CD14-positive monocyte (primary cell): Measurements from ENCODE around the gene RHOT2. TPM values are rescaled to one million over a fixed set of nuclear protein-coding genes. Genes with fewer than 3 reads are reported as not detected.

Source experiments
- DNase-seq, 3 donors: peaks; one replicate each; pipeline ENCODE4 v3.0.0-alpha.2; 2011 to 2022
- H2AFZ ChIP-seq: 2 replicates; pipeline ENCODE4 v1.6.0; 2012; ENCODE audit warnings: mild to moderate bottlenecking, low read depth, low read length, inconsistent platforms; ENCODE audit not compliant: insufficient read depth, poor library complexity, severe bottlenecking
- H3K27ac ChIP-seq, 2 donors: 1 replicate in 1 of 2; 2 replicates in 1 of 2; pipeline ENCODE4 v1.5.1; 2012 to 2013; ENCODE audit warnings: low read length in 2 of 2, control low read depth in 1 of 2, inconsistent platforms in 1 of 2, low read depth in 1 of 2, mild to moderate bottlenecking in 1 of 2
- H3K27me3 ChIP-seq, 2 donors: one replicate each; pipeline versions ENCODE4 v1.6.0 to v1.6.1; 2011 to 2013; ENCODE audit warnings: low read length in 2 of 2; ENCODE audit not compliant: control insufficient read depth in 2 of 2, insufficient read depth in 2 of 2
- H3K36me3 ChIP-seq, 2 donors: replicated peaks in 1 of 2; 1 replicate in 1 of 2; 2 replicates in 1 of 2; pipeline versions ENCODE4 v1.5.1 to v1.6.1; 2012 to 2013; ENCODE audit warnings: low read length in 2 of 2, control low read depth in 1 of 2, inconsistent platforms in 1 of 2, mild to moderate bottlenecking in 1 of 2; ENCODE audit not compliant: insufficient read depth in 2 of 2, control insufficient read depth in 1 of 2
- H3K4me1 ChIP-seq, 2 donors: 1 replicate in 1 of 2; 2 replicates in 1 of 2; pipeline versions ENCODE4 v1.5.1 to v1.6.1; 2012 to 2013; ENCODE audit warnings: low read length in 2 of 2, control low read depth in 1 of 2, inconsistent platforms in 1 of 2, mild to moderate bottlenecking in 1 of 2, moderate library complexity in 1 of 2; ENCODE audit not compliant: insufficient read depth in 2 of 2, control insufficient read depth in 1 of 2
- H3K4me2 ChIP-seq: replicated peaks from 2 replicates; pipeline ENCODE3; 2012; ENCODE audit warnings: low read length, moderate library complexity, mild to moderate bottlenecking; ENCODE audit not compliant: poor library complexity, severe bottlenecking; ENCODE audit errors: extremely low read depth
- H3K4me3 ChIP-seq, 3 experiments: fragments of 200-600 bp in 1 of 3; sonication (generic) in 1 of 3; replicated peaks in 1 of 3; 1 replicate in 2 of 3; 2 replicates in 1 of 3; pipeline ENCODE4 v1.5.1; 2011 to 2013; ENCODE audit warnings: low read length in 3 of 3, mild to moderate bottlenecking in 3 of 3, control low read depth in 2 of 3, low read depth in 2 of 3, inconsistent platforms in 1 of 3, moderate library complexity in 1 of 3
- H3K79me2 ChIP-seq: 2 replicates; pipeline ENCODE4 v1.6.0; 2012; ENCODE audit warnings: mild to moderate bottlenecking, control low read depth, inconsistent platforms, low read length, moderate library complexity; ENCODE audit not compliant: insufficient read depth
- H3K9ac ChIP-seq: 2 replicates; pipeline ENCODE4 v1.6.0; 2017; ENCODE audit warnings: low read length, mild to moderate bottlenecking; ENCODE audit not compliant: insufficient read depth, poor library complexity, severe bottlenecking
- H3K9me3 ChIP-seq, 2 donors: replicated peaks in 1 of 2; 1 replicate in 1 of 2; 2 replicates in 1 of 2; pipeline versions ENCODE4 v1.5.1 to v1.6.1; 2012 to 2013; ENCODE audit warnings: low read length in 2 of 2, control low read depth in 1 of 2; ENCODE audit not compliant: control insufficient read depth in 1 of 2, insufficient read depth in 1 of 2
- H4K20me1 ChIP-seq: 2 replicates; pipeline ENCODE4 v1.6.0; 2012; ENCODE audit warnings: mild to moderate bottlenecking, low read length, control low read depth, moderate library complexity; ENCODE audit not compliant: insufficient read depth
- H3K27ac Mint-ChIP-seq, 7 donors: one replicate each; pipeline ENCODE4 v1.8.0; 2020; ENCODE audit warnings: mild to moderate bottlenecking in 7 of 7, mixed read lengths in 7 of 7, moderate library complexity in 6 of 7, inconsistent platforms in 2 of 7
- H3K27me3 Mint-ChIP-seq, 3 donors: one replicate each; pipeline ENCODE4 v1.8.0; 2021 to 2022; ENCODE audit warnings: low read depth in 3 of 3, mild to moderate bottlenecking in 3 of 3, mixed read lengths in 3 of 3, moderate library complexity in 3 of 3, inconsistent platforms in 1 of 3
- H3K36me3 Mint-ChIP-seq, 2 donors: one replicate each; pipeline ENCODE4 v1.8.0; 2020; ENCODE audit warnings: mixed read lengths in 2 of 2, inconsistent platforms in 1 of 2, mild to moderate bottlenecking in 1 of 2
- H3K4me1 Mint-ChIP-seq: one replicate; pipeline ENCODE4 v1.8.0; 2020; ENCODE audit warnings: mild to moderate bottlenecking, mixed read lengths
- H3K4me3 Mint-ChIP-seq, 2 donors: one replicate each; pipeline ENCODE4 v1.8.0; 2020; ENCODE audit warnings: mild to moderate bottlenecking in 2 of 2, mixed read lengths in 2 of 2, moderate library complexity in 1 of 2
- H3K9me3 Mint-ChIP-seq, 7 donors: one replicate each; pipeline ENCODE4 v1.8.0; 2020 to 2022; ENCODE audit warnings: mixed read lengths in 7 of 7, mild to moderate bottlenecking in 6 of 7, moderate library complexity in 6 of 7, inconsistent platforms in 2 of 7
- WGBS: methylation state at CpG from one replicate; pipeline ENCODE4 v1.1.5; 2013; ENCODE audit warnings: missing lambda C conversion rate; ENCODE audit not compliant: insufficient coverage; 5-methylcytosine and 5-hydroxymethylcytosine counted together
- intact Hi-C, 2 donors: fragments of 100-400 bp; cut with micrococcal nuclease; formaldehyde crosslinking; loops; one replicate each; pipeline versions ENCODE4 v1.15.0 to v1.15.1; 2023
- polyA plus RNA-seq, 3 donors: library from polyadenylated mRNA; depleted of rRNA in 1 of 3; unstranded in 2 of 3; stranded (reverse) in 1 of 3; fragments of 300-500 nt in 2 of 3; fragments of >200 nt in 1 of 3; fragmentation: Illumina TruSeq in 2 of 3; gene quantifications; 1 replicate in 2 of 3; 2 replicates in 1 of 3; pipeline ENCODE4 v1.2.3, GENCODE V29; 2012 to 2021
- TF ChIP-seq, protein P1 (sequence below): fragments of 200-600 bp; IDR thresholded peaks from one replicate; pipeline ENCODE4 v1.8.0; 2022; ENCODE audit warnings: antibody characterized with exemption, mild to moderate bottlenecking

The RHOT2 gene
- polyA plus RNA-seq, 3 donors = 25.4 to 276 (median 26.3) TPM

DNA sequence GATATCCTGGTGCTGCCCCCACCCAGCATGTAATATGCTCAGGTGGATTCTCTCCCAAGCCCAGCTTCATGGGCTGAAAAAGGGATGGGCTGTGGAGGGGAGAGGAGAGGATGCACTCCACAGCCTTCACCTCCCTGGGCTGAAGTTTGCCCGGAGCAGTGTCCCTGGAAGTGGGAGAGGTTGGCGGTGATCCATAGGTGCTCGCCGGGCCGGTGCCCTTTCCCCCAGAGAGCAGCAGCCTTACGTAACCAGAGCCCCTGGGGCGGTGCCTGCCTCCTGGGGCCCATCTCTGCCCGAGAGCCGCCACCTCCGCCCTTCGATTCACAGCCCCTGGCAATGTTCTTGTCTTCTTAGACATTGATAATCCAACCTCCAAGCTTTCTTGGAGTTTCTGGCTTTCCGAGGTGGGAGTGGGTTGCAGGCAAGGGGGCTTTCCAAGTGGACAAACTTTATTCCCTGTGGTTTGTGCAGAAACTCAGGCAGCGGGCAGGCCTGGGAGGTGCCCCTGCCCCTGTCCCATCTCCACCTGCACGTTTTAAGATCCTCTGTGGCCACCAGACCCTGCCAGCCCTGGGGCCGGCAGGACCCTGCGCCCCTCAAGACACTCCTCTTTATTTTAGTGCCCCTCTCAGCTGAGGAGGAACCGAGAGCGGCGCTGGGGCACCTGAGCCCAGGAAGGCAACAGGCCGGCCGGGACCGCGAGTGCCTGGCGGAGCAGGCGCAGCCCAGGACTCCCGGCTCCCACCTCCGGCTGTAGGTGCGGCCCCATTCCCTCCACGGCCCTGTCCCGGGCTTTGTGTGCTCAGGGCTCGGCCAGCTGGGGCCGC, 21.9 kb upstream of the RHOT2 start:
- H3K27me3 Mint-ChIP-seq = peaks cover 0 to 3% (median 0%) of the 10 kb centered on the region in 3 donors
- no peak overlapping the region for H3K27ac Mint-ChIP-seq
- no peaks in the 10 kb centered on the region for H3K36me3 ChIP-seq
- H3K9me3 Mint-ChIP-seq = peaks cover 0 to 2% (median 0%) of the 10 kb centered on the region in 7 donors
- H3K4me3 ChIP-seq = no peak overlapping the region
- no peak overlapping the region for H3K27ac ChIP-seq
- H3K4me1 Mint-ChIP-seq = peaks cover 47% of the 10 kb centered on the region
- H3K79me2 ChIP-seq = peaks cover 28% of the 10 kb centered on the region
- H3K9me3 ChIP-seq = no peaks in the 10 kb centered on the region
- TF ChIP-seq, protein P1, sequence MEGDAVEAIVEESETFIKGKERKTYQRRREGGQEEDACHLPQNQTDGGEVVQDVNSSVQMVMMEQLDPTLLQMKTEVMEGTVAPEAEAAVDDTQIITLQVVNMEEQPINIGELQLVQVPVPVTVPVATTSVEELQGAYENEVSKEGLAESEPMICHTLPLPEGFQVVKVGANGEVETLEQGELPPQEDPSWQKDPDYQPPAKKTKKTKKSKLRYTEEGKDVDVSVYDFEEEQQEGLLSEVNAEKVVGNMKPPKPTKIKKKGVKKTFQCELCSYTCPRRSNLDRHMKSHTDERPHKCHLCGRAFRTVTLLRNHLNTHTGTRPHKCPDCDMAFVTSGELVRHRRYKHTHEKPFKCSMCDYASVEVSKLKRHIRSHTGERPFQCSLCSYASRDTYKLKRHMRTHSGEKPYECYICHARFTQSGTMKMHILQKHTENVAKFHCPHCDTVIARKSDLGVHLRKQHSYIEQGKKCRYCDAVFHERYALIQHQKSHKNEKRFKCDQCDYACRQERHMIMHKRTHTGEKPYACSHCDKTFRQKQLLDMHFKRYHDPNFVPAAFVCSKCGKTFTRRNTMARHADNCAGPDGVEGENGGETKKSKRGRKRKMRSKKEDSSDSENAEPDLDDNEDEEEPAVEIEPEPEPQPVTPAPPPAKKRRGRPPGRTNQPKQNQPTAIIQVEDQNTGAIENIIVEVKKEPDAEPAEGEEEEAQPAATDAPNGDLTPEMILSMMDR = no peak
- peaks cover 49% of the 10 kb centered on the region for H4K20me1 ChIP-seq
- H3K4me2 ChIP-seq = no peak overlapping the region
- DNase-seq = no peak
- H3K4me1 ChIP-seq = peaks cover 39 to 68% of the 10 kb centered on the region in 2 donors
- H3K27me3 ChIP-seq = no peaks in the 10 kb centered on the region
- WGBS = 92% methylated on average over 26 of the region's 32 CpGs
- intact Hi-C loops = no loop called here
- H3K36me3 Mint-ChIP-seq = peaks cover 5 to 15% of the 10 kb centered on the region in 2 donors
- no peak overlapping the region for H2AFZ ChIP-seq
- H3K9ac ChIP-seq = no peak overlapping the region
- no peak overlapping the region for H3K4me3 Mint-ChIP-seq

DNA sequence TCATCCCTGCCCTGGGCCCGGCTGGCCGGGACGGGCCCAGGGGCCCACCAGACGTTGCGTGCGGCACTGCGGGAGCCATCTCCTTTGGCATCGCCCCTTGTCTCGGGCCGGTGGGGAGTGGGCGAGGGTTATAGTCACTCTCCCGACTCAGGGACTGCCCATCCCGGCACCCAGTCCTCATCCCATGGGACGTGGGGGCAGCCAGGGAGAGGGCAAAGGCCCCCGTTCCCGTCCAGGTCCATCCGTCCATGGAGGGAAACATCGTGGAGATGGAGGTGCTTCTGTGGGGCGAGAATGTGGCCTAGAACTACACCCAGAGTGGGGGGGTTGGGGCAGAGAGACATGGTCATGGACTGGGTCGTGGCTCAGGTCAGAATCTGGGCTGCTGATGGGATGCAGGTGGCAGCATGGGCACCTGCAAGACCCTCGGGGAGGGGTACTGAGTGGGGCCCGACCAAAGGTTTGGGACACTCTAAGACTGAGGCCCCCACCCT, 21.2 kb upstream of the RHOT2 start:
- no peak overlapping the region for H3K4me2 ChIP-seq
- Mint-ChIP-seq H3K27me3 (peaks cover 0 to 3% (median 0%) of the 10 kb centered on the region in 3 donors), H3K4me1 (peaks cover 47% of the 10 kb centered on the region), H3K4me3 (no peak overlapping the region), H3K27ac (no peak overlapping the region), H3K36me3 (peaks cover 5 to 15% of the 10 kb centered on the region in 2 donors), H3K9me3 (peaks cover 0 to 2% (median 0%) of the 10 kb centered on the region in 7 donors)
- no peak for DNase-seq
- TF ChIP-seq, protein P1 = no peak
- intact Hi-C loops = no loop called here
- no peak overlapping the region for H2AFZ ChIP-seq
- H3K79me2 ChIP-seq = peaks cover 24% of the 10 kb centered on the region
- H4K20me1 ChIP-seq = peaks cover 49% of the 10 kb centered on the region
- 94% methylated on average over 19 of the region's 22 CpGs for WGBS
- no peaks in the 10 kb centered on the region for H3K36me3 ChIP-seq
- H3K9me3 ChIP-seq = no peaks in the 10 kb centered on the region
- no peak overlapping the region for H3K27ac ChIP-seq
- H3K4me3 ChIP-seq = no peak overlapping the region
- no peak overlapping the region for H3K9ac ChIP-seq
- peaks cover 34 to 61% of the 10 kb centered on the region in 2 donors for H3K4me1 ChIP-seq
- no peaks in the 10 kb centered on the region for H3K27me3 ChIP-seq
